SK-N-SH (cell line): ENCODE data around the gene ACLY. TPM values are rescaled to one million over a fixed set of nuclear protein-coding genes. Genes with fewer than 3 reads are reported as not detected.

Experiments used
- CTCF ChIA-PET: fragments of 300-600, 350-600 bp; formaldehyde crosslinking; extraction: SDS; loops from one replicate; lab custom pipeline; 2021; lab: Yijun Ruan, JAX
- POLR2A ChIA-PET: fragments of 350-600 bp; sonication (Branson Sonifier 250); formaldehyde crosslinking; extraction: SDS; loops from one replicate; lab custom pipeline; 2020; ENCODE audit warnings: antibody characterized with exemption, inconsistent platforms; lab: Yijun Ruan, JAX
- DNase-seq: peaks from one replicate; pipeline ENCODE4 v3.0.0; 2012
- H2AFZ ChIP-seq: fragments of 200-600 bp; sonication (generic); 2 replicates; pipeline ENCODE4 v1.8.1; 2016; ENCODE audit warnings: antibody characterized with exemption, mild to moderate bottlenecking, low read depth
- H3F3A ChIP-seq: fragments of 200-600 bp; sonication (generic); replicated peaks from 2 replicates; pipeline ENCODE3; 2016; ENCODE audit warnings: antibody characterized with exemption, mild to moderate bottlenecking; ENCODE audit not compliant: insufficient read depth
- H3K27ac ChIP-seq, 2 experiments: fragments of 200-500 bp in 1 of 2; fragments of 200-600 bp in 1 of 2; sonication (Bioruptor generic) in 1 of 2; sonication (generic), shearing (Covaris generic) in 1 of 2; 2 replicates each; pipeline versions ENCODE4 v1.5.1 to v1.6.1; 2014 to 2016; ENCODE audit warnings: low read depth in 2 of 2, inconsistent platforms in 1 of 2, low read length in 1 of 2, mild to moderate bottlenecking in 1 of 2, mixed read lengths in 1 of 2
- H3K27me3 ChIP-seq: fragments of 200-600 bp; sonication (generic), shearing (Covaris generic); 2 replicates; pipeline ENCODE4 v1.6.1; 2016; ENCODE audit warnings: mixed run types; ENCODE audit not compliant: insufficient read depth
- H3K36me3 ChIP-seq, 2 experiments: fragments of 200-500 bp in 1 of 2; fragments of 200-600 bp in 1 of 2; sonication (Bioruptor generic) in 1 of 2; sonication (generic) in 1 of 2; replicated peaks in 1 of 2; 2 replicates each; pipeline versions ENCODE3 to v1.5.1; 2014 to 2016; ENCODE audit warnings: low read length in 1 of 2, mild to moderate bottlenecking in 1 of 2; ENCODE audit not compliant: insufficient read depth in 2 of 2, control insufficient read depth in 1 of 2
- H3K4me1 ChIP-seq, 2 experiments: fragments of 200-500 bp in 1 of 2; fragments of 200-600 bp in 1 of 2; sonication (Bioruptor generic) in 1 of 2; sonication (generic), shearing (Covaris generic) in 1 of 2; 2 replicates each; pipeline versions ENCODE4 v1.5.1 to v1.6.1; 2014 to 2016; ENCODE audit warnings: low read depth in 1 of 2, low read length in 1 of 2, mixed run types in 1 of 2; ENCODE audit not compliant: insufficient read depth in 2 of 2, control insufficient read depth in 1 of 2
- H3K4me2 ChIP-seq: fragments of 200-600 bp; sonication (generic), shearing (Covaris generic); 2 replicates; pipeline ENCODE4 v1.6.1; 2017; ENCODE audit warnings: mixed run types
- H3K4me3 ChIP-seq, 2 experiments: fragments of 200-500 bp in 1 of 2; fragments of 200-600 bp in 1 of 2; sonication (Bioruptor generic) in 1 of 2; sonication (generic), shearing (Covaris generic) in 1 of 2; 2 replicates each; pipeline versions ENCODE4 v1.5.1 to v1.8.1; 2014 to 2016; ENCODE audit warnings: low read depth in 2 of 2, inconsistent platforms in 1 of 2, low read length in 1 of 2, mild to moderate bottlenecking in 1 of 2, mixed read lengths in 1 of 2, moderate library complexity in 1 of 2
- H3K79me2 ChIP-seq: fragments of 200-600 bp; sonication (generic); 2 replicates; pipeline ENCODE4 v1.8.1; 2017; ENCODE audit warnings: mild to moderate bottlenecking; ENCODE audit not compliant: insufficient read depth
- H3K9ac ChIP-seq: fragments of 200-600 bp; sonication (generic); 2 replicates; pipeline ENCODE4 v1.6.1; 2017; ENCODE audit warnings: mixed run types
- H3K9me2 ChIP-seq: fragments of 200-600 bp; sonication (generic); 2 replicates; pipeline ENCODE4 v1.6.1; 2017; ENCODE audit warnings: mixed run types
- H3K9me3 ChIP-seq: fragments of 200-600 bp; sonication (generic); 2 replicates; pipeline ENCODE4 v1.6.1; 2017; ENCODE audit warnings: mixed run types, mild to moderate bottlenecking, moderate library complexity
- H4K20me1 ChIP-seq: fragments of 200-600 bp; sonication (generic); 2 replicates; pipeline ENCODE4 v1.6.1; 2017; ENCODE audit warnings: mild to moderate bottlenecking, mixed run types; ENCODE audit not compliant: insufficient read depth
- CHD2 ChIP-seq: fragments of 150-350 bp; IDR thresholded peaks from 2 replicates; pipeline ENCODE4 v1.6.1; 2018; ENCODE audit warnings: low read length; ENCODE audit not compliant: partially characterized antibody
- FOSL2 ChIP-seq: IDR thresholded peaks from 2 replicates; pipeline ENCODE4 v1.4.0; 2012; ENCODE audit warnings: low read depth, mild to moderate bottlenecking, moderate library complexity, borderline replicate concordance
- GABPA ChIP-seq: IDR thresholded peaks from 2 replicates; pipeline ENCODE4 v1.4.0; 2012; ENCODE audit warnings: low read depth, mild to moderate bottlenecking
- JUND ChIP-seq: IDR thresholded peaks from 2 replicates; pipeline ENCODE4 v1.4.0; 2012
- MEF2A ChIP-seq: IDR thresholded peaks from 2 replicates; pipeline ENCODE4 v1.4.0; 2012; ENCODE audit warnings: low read depth, borderline replicate concordance
- NFIC ChIP-seq: IDR thresholded peaks from 2 replicates; pipeline ENCODE4 v1.4.0; 2012; ENCODE audit warnings: borderline replicate concordance
- POLR2AphosphoS5 ChIP-seq: IDR thresholded peaks from 2 replicates; pipeline ENCODE4 v1.6.1; 2012; ENCODE audit warnings: low read depth, low read length
- RAD21 ChIP-seq: IDR thresholded peaks from 2 replicates; pipeline ENCODE4 v1.6.1; 2012; ENCODE audit warnings: mild to moderate bottlenecking, low read length
- RCOR1 ChIP-seq: fragments of 150-350 bp; IDR thresholded peaks from 2 replicates; pipeline ENCODE4 v1.6.1; 2017; ENCODE audit warnings: antibody characterized with exemption, low read length
- SIN3A ChIP-seq: IDR thresholded peaks from 2 replicates; pipeline ENCODE4 v1.6.1; 2012; ENCODE audit warnings: low read depth, mild to moderate bottlenecking, low read length, moderate library complexity, borderline replicate concordance
- TCF12 ChIP-seq: IDR thresholded peaks from 2 replicates; pipeline ENCODE4 v1.4.0; 2012
- TEAD4 ChIP-seq: IDR thresholded peaks from 2 replicates; pipeline ENCODE4 v1.4.0; 2012; ENCODE audit warnings: mild to moderate bottlenecking, borderline replicate concordance; ENCODE audit not compliant: insufficient read depth
- WGBS: methylation state at CpG from one replicate; pipeline ENCODE4 v1.1.6; 2017; ENCODE audit warnings: low lambda C conversion rate; 5-methylcytosine and 5-hydroxymethylcytosine counted together
- polyA plus RNA-seq, 3 experiments: library from polyadenylated mRNA; depleted of rRNA; stranded (reverse); fragments of >200 nt; gene quantifications; 2 replicates each; pipeline ENCODE4 v1.2.3, GENCODE V29; 2012
- TF ChIP-seq, protein P1 (sequence below): IDR thresholded peaks from 2 replicates; pipeline ENCODE4 v1.4.0; 2012; ENCODE audit warnings: low read depth
- TF ChIP-seq, protein P2 (sequence below): fragments of 150-350 bp; IDR thresholded peaks from 2 replicates; pipeline ENCODE4 v1.6.1; 2016; ENCODE audit warnings: mild to moderate bottlenecking, low read depth, low read length
- TF ChIP-seq, protein P3 (sequence below): IDR thresholded peaks from 2 replicates; pipeline ENCODE4; 2012
- TF ChIP-seq, protein P4 (sequence below): IDR thresholded peaks from 2 replicates; pipeline ENCODE4 v1.6.1; 2012; ENCODE audit warnings: mild to moderate bottlenecking, low read depth, low read length, moderate library complexity

Gene ACLY
- polyA plus RNA-seq, 1 of the 3 experiments (the other 2 are of a cell fraction), result 163 TPM

DNA sequence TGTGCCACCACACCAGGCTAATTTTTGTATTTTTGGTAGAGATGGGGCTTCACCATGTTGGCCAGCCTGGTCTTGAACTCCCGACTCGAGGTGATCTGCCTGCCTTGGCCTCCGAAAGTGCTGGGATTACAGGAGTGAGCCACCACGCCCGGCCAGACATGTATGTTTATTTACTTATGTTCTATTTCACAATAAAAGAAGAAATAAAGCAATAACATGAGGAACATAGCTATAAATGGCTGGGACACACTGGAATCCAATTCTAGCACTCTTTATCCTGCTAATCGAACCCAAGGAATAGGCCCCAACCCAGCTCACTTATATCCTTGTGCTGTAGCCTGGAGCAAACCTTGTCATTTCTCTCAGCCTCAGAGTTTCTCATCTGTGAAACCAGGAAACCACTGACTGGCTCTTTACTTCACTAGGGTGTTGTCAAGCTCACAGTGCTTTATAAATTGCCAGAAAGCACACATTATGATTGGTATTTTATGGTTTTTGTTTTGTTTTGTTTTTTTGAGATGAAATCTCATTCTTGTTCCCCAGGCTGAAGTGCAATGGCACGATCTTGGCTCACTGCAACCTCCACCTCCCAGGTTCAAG lies 7.3 kb upstream of the ACLY start:
- TF ChIP-seq FOSL2, result no peak
- TF ChIP-seq GABPA, result no peak
- TF ChIP-seq, protein P1, sequence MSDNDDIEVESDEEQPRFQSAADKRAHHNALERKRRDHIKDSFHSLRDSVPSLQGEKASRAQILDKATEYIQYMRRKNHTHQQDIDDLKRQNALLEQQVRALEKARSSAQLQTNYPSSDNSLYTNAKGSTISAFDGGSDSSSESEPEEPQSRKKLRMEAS, result no peak
- TF ChIP-seq TCF12, result no peak
- TF ChIP-seq, protein P2, sequence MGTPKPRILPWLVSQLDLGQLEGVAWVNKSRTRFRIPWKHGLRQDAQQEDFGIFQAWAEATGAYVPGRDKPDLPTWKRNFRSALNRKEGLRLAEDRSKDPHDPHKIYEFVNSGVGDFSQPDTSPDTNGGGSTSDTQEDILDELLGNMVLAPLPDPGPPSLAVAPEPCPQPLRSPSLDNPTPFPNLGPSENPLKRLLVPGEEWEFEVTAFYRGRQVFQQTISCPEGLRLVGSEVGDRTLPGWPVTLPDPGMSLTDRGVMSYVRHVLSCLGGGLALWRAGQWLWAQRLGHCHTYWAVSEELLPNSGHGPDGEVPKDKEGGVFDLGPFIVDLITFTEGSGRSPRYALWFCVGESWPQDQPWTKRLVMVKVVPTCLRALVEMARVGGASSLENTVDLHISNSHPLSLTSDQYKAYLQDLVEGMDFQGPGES, result no peak
- no peak for TF ChIP-seq MEF2A
- no peak for TF ChIP-seq TEAD4
- TF ChIP-seq, protein P3, sequence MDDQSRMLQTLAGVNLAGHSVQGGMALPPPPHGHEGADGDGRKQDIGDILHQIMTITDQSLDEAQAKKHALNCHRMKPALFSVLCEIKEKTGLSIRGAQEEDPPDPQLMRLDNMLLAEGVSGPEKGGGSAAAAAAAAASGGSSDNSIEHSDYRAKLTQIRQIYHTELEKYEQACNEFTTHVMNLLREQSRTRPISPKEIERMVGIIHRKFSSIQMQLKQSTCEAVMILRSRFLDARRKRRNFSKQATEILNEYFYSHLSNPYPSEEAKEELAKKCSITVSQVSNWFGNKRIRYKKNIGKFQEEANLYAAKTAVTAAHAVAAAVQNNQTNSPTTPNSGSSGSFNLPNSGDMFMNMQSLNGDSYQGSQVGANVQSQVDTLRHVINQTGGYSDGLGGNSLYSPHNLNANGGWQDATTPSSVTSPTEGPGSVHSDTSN, result no peak
- no peak for TF ChIP-seq CHD2
- TF ChIP-seq RAD21, result no peak
- TF ChIP-seq RCOR1, result no peak
- no peak for TF ChIP-seq POLR2AphosphoS5
- TF ChIP-seq JUND, result no peak
- TF ChIP-seq, protein P4, sequence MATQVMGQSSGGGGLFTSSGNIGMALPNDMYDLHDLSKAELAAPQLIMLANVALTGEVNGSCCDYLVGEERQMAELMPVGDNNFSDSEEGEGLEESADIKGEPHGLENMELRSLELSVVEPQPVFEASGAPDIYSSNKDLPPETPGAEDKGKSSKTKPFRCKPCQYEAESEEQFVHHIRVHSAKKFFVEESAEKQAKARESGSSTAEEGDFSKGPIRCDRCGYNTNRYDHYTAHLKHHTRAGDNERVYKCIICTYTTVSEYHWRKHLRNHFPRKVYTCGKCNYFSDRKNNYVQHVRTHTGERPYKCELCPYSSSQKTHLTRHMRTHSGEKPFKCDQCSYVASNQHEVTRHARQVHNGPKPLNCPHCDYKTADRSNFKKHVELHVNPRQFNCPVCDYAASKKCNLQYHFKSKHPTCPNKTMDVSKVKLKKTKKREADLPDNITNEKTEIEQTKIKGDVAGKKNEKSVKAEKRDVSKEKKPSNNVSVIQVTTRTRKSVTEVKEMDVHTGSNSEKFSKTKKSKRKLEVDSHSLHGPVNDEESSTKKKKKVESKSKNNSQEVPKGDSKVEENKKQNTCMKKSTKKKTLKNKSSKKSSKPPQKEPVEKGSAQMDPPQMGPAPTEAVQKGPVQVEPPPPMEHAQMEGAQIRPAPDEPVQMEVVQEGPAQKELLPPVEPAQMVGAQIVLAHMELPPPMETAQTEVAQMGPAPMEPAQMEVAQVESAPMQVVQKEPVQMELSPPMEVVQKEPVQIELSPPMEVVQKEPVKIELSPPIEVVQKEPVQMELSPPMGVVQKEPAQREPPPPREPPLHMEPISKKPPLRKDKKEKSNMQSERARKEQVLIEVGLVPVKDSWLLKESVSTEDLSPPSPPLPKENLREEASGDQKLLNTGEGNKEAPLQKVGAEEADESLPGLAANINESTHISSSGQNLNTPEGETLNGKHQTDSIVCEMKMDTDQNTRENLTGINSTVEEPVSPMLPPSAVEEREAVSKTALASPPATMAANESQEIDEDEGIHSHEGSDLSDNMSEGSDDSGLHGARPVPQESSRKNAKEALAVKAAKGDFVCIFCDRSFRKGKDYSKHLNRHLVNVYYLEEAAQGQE, result no peak
- no peak for TF ChIP-seq NFIC
- TF ChIP-seq SIN3A, result no peak
- H3K27ac ChIP-seq, result no peak overlapping the region
- DNase-seq, result no peak
- H3F3A ChIP-seq, result peaks cover 12% of the 10 kb centered on the region
- no peak overlapping the region for H3K4me3 ChIP-seq
- ChIA-PET POLR2A (no interaction called here), CTCF (interaction anchor here (0.7 to 1.4 kb wide), 4 partner anchors 9 to 188 kb away, joined by 3 to 4 read pairs (median 3); no protein-coding TSS in a partner anchor)
- no peak overlapping the region for H2AFZ ChIP-seq
- H3K79me2 ChIP-seq, result peaks cover 1% of the 10 kb centered on the region
- H3K27me3 ChIP-seq, result no peaks in the 10 kb centered on the region
- no peak overlapping the region for H3K4me2 ChIP-seq
- 84% methylated on average over 7 of the region's 7 CpGs for WGBS
- H4K20me1 ChIP-seq, result no peaks in the 10 kb centered on the region
- H3K9me3 ChIP-seq, result no peaks in the 10 kb centered on the region
- peaks cover 0 to 7% of the 10 kb centered on the region in 2 experiments; a peak in 3 of 4 replicates for H3K4me1 ChIP-seq
- no peak overlapping the region for H3K9ac ChIP-seq
- H3K9me2 ChIP-seq, result no peaks in the 10 kb centered on the region
- H3K36me3 ChIP-seq, result no peaks in the 10 kb centered on the region
